ENCODE measurements around the gene UBE2L5. TPM values are rescaled to one million over a fixed set of nuclear protein-coding genes. Genes with fewer than 3 reads are reported as not detected.

Gene UBE2L5
- total and polyA plus RNA-seq, 2 experiments from 2014 or later, result not detected

- Histone ChIP-seq H4K20me1 (replicated peaks; ENCODE audit: insufficient read depth) (no peaks in the 10 kb centered on the region), H3F3A (replicated peaks; ENCODE audit: low read depth) (no peaks in the 10 kb centered on the region), H3K4me2 (no peak overlapping the region), H3K4me3 (no peak overlapping the region), H3K27ac (ENCODE audit: low read depth) (no peak overlapping the region), H3K27me3 (ENCODE audit: insufficient read depth) (no peaks in the 10 kb centered on the region), H3K79me2 (replicated peaks; ENCODE audit: insufficient read depth) (no peaks in the 10 kb centered on the region), H3K9me2 (ENCODE audit: insufficient read depth) (no peaks in the 10 kb centered on the region; the same call in 1 of the 2 replicates), H3K4me1 (ENCODE audit: insufficient read depth) (peaks cover 6% of the 10 kb centered on the region; the same call in 1 of the 2 replicates), H2AFZ (peak overlapping the region; percentile 69), H3K36me3 (ENCODE audit: insufficient read depth) (no peaks in the 10 kb centered on the region)
- ATAC-seq, result no peak
- no peak overlapping the region for H3K4me3 Mint-ChIP-seq
- H3K27ac Mint-ChIP-seq, result no peak overlapping the region
- no peaks in the 10 kb centered on the region for H3K27me3 Mint-ChIP-seq (ENCODE audit: insufficient read depth, low read depth, poor library complexity)
- DNase-seq (ENCODE audit: low spot score), result no peak
- TF ChIP-seq JUNB (IDR thresholded peaks at IDR 0.05; ENCODE audit: unreplicated experiment) (no peak), POLR2AphosphoS5 (IDR thresholded peaks at IDR 0.05; ENCODE audit: low read depth) (no peak), EZH2phosphoT487 (IDR thresholded peaks at IDR 0.05; ENCODE audit: unreplicated experiment) (no peak), STAT1 (IDR thresholded peaks at IDR 0.05; ENCODE audit: unreplicated experiment) (no peak), ZNF114 (CRISPR knock-in tag; IDR thresholded peaks at IDR 0.05) (no peak), CREB1 (CRISPR knock-in tag; IDR thresholded peaks at IDR 0.05; ENCODE audit: low read depth) (no peak), ZNF331 (CRISPR knock-in tag; IDR thresholded peaks at IDR 0.05; ENCODE audit: low read depth) (no peak), NANOG (IDR thresholded peaks at IDR 0.05; ENCODE audit: borderline replicate concordance) (no peak), REST (IDR thresholded peaks at IDR 0.05; ENCODE audit: unreplicated experiment) (no peak), ETS1 (IDR thresholded peaks at IDR 0.05) (no peak), ZNF462 (CRISPR knock-in tag; IDR thresholded peaks at IDR 0.05) (no peak), EZH2 (IDR thresholded peaks at IDR 0.05; ENCODE audit: low read depth, unreplicated experiment) (no peak), CTCF (conservative IDR thresholded peaks at IDR 0.05; ENCODE audit: low read depth in 2 of 2) (no peak)
- no peaks in the 10 kb centered on the region for H3K9me3 Mint-ChIP-seq
- peaks cover 11% of the 10 kb centered on the region; the same call in 2 of the 3 replicates for H3K4me1 Mint-ChIP-seq
- no peaks in the 10 kb centered on the region for H3K36me3 Mint-ChIP-seq (ENCODE audit: low read depth)
Measured at GRCh38 chr13:30429721-30430694, 7.7 kb downstream of the UBE2L5 start.
